HG02870 (cell line): ENCODE results near the gene PALD1.

Source experiments
- ATAC-seq: cut with Tn5 transposase; IDR thresholded peaks from one replicate; pipeline ENCODE4 v1.9.1; 2021; ENCODE audit warnings: mild to moderate bottlenecking, moderate library complexity; ENCODE audit not compliant: unreplicated experiment

Gene PALD1

DNA sequence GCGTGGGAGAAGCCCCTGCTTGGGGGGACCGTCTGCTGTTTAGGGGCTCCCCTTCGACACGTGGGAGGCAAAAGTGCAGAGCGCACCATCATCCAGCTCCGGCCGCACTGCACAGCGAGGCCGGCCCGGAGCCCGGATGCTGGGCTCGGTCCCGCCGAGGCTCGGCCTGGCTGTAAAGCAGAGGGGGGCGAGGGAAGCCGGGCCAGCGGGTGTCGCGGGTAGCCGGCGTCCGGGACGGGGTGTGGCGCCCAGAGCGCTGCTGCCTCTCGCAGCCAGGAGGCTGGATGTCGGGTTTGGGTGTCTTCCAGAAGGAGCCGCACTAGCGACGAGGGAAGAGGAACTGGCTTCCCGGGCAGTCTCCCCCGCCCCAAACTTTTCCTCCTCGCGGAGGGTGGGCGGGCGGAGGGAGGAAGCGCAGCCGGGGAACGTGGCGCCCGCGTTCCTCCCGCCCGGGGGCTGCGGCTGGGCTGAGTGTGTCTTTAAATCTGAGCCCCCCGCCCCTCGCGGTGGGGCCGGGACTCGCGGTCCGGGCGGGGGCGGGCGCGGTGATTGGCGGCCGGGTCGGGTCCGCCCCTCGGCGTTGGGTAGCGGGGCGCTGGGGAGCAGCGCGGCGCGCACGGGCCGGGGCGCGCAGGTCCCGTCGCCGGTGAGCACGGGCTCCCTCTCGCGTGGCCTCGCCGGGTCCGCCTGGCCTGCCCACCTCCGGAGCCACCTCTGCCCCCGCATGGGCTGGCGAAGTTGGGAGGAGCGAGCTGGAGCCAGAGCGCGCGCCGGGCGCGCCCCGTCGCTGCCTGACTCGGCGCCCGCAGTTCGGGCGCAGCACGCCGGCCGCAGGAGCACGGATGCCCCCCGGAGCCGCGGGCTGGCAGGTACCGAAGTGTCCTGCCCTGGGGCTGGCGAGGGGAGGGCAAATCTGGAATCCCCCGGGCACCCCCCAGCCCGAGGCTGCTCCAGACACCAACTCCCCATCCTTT lies at the start of gene PALD1:
TSS of gene PALD1 (plus strand) at position 577 of the 974 bp plus-strand sequence. CDS start 47,185 bp downstream, outside the sequence.
- ATAC-seq = no peak

DNA sequence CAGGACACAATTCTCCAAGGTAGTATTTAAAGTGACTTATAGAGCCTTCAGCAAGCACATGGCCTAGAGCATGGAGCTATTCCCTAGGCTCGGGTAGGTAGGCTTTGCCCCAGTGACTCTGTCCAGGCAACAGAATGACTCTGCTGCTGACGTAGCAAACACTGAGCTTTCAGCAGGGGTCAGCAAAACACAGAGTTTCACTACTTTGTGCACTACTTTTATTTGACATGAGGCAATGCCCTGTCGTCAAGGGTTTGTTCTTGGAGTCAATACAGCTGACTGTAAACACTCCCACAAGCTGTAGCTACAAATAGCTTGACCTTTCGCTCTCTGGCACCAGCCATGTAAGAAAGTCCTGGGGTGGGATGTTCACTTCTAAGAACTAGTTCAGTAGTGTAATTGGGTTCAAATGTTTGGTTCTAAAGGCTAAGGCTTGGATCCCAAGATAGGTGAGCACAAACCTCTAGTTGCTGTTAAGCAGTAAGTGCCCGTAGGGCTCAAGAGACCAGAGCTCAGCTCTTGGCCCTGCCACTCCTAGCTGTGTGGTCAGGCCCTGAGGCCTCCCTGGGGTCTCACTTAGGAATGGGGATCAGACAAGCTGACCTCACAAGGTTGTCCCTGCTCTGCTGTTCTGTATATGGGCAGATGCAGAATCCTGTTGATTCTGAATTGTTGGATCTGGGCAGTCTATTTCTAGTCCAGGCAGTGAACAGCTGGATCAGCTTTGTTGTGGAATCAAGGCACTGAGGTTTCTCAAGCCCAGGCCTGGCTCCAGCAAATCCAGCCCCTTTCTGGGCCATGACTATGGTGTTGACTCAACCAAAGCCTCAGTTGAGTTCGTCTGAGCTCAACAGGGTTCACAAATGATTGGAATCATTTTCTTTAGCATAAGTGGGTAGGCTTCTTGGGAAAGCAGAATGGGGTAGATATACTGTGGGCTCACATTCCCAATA lies 47.8 kb upstream of the PALD1 start:
- no peak for ATAC-seq

DNA sequence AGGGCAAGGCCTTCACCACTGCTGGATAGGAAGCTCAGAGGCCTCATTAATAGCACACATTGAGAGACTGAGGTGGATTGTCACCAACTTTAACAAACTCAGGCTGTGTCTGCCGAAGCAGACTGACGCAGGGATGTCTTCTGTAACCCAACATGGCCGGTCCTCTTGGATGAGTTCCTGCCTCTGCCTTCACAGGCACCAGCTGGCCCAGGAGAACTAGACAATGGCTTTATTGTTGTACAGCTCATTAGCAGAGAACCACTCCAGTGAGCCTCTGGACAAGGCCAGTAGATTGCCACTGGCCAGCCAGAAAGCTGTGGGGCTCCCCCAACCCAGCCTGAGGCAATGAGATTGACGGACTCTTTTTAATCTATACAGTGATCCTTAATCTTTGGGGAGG lies 46.5 kb upstream of the PALD1 start:
- ATAC-seq = no peak

DNA sequence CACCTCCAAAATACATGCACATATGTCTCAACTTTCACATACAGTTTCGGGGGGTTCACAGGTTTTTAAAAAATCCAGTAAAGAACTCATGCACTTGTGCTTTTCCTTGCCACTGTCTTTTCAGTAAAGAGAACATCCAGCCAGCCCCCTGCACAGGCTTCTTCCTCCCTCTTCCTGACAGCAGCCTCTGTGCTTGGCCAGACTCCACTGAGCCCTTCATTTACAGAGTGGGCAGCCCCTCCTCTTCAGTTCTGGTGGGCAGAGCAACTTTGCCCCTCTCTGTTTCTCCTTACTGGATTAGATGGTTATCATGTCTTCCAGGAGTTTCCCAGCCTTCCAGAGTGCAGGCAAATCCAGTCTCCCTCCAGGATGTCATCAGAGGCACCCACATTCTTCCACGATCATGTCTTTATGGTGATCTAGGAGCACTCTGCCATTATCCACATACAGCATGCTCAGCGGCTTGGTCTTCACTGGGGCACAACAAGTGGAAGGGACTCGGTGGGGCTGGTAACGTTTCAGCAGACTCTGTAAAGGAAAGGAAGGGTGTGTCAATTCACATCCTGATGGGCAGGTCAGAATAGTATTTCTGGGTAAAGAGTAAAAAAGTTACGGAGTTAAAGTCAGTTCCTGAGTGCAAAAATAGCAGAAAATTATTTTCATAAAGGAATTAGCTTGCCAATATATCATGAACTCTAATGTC lies 45.9 kb upstream of the PALD1 start:
- ATAC-seq = no peak

DNA sequence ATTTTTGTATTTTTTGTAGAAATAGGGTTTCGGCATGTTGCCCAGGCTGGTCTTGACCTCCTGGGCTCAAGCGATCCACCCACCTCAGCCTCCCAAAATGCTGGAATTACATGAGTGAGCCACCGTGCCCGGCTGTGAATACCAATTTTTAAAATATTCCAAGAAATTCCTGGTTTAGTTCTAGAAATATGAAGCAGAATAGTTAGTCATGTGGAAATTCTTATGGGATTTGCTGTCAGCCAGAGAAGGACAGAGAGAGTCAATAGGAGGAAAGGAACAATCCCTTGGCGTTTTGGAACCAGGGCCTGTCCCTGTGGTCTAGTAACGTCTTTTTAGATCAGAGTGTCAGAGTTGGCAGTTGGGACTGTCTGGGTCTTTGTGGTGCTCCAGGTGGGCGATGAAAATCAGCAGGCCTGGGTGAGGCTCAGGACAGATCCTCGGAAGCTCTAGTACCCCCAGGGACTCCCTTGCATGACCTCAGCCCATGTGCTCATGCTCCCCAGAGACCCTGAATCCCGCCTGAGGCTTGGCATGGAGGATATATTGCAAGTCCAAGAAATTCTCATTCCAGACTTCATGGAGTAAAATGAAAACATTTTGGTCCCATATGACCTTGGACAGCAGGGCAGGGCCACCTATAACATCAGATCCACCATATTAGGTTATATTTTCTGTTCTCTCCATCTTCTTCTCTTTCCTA lies 44.8 kb upstream of the PALD1 start:
- no peak for ATAC-seq

DNA sequence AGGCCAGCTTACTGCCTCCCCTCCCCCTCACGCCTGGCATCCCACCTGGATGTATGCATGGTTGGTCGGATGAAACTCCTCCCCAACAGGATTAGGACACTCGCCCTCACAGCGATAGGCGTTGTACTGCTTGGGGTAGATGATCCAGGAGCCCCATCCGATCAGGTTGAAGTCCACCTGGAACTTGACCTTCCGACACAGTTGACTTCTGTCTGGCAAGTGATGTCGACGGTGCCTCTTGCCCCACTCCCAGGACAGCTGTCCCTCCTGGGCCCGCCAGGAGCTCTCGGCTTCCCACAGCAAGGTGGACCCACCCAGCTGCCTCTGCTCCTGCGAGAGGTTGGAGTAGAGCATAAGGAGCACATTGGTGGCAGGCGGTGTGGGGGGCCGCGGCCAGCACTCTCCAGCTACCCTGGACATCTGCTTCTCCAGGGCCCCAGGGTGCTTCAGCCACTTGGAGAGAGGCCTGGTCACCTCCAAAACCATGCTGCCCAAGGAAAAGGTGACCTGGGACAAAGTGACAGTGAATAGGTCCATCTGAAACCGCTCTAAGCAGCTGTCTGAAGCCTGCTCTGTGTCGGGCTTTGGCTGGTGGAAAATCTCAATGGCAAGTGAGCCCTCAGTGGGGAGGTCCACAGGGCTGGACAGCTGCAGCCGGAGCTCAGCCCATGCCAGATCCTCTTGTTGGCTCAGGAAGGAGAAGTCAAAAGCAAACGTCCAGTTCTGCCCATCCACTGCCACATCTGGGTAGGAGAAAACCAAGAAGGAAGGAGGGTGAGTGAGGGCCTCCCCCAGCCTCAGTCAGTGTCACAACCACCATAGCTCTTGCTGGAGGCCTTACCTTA lies 43.1 kb upstream of the PALD1 start:
- ATAC-seq = no peak

DNA sequence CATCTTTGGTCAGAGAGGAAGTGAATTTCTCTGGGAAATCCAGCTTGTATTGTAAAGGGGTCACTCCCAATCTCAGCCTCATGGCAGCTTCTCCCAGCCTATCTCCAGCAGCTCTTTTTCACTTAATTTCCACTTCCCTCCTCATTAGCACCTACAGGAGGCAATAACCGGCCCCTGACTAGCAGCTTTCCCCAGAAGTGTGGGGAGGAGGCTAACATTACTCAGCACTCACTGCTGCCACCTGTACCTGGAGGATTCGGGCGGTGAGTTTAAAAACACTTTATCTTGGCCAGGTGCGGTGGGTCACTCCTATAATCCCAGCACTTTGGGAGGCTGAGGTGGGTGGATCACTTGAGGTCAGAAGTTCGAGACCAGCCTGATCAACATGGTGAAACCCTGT lies 40.8 kb upstream of the PALD1 start:
- no peak for ATAC-seq

DNA sequence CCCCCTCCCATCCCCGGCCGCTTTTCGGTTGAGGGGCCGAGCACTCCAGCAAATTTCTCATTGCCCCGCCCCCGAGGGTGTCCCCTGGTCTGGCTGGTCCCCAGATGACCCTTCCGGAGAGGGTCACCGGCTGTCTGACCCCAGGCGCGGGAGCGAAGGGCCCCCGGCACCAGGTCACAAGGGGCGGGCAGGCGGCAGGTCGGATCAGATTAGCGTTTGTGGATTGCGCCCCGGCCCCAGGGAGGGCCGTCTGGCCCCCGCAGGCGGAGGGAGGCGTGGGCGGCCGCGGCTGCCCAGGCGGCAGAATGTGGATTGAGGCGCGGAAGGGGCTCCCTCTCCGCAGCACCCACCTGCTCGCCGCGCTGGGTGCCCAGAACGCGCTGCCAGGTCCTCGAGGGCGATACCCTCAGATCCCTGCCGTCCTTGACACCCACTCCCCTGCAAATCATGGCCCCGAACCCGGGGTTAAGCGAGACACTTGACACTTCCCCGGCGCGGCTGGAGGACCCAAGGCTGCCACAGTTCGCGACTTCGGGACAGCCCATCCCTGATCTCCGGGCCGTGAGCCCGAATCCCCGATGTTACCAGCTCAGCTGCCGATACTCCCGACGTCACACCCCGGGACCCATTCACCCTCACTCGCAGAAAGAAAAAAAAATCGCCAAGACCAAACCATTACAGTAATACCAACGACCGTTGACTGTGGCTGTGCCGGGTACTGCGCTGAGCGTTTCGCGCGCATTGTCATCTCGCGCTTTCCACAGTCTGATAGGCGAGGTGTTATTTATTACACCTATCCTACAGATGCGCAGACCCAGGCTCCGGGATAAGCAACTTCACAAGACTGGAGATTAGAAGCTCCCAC lies 38.0 kb upstream of the PALD1 start:
- ATAC-seq = no peak

DNA sequence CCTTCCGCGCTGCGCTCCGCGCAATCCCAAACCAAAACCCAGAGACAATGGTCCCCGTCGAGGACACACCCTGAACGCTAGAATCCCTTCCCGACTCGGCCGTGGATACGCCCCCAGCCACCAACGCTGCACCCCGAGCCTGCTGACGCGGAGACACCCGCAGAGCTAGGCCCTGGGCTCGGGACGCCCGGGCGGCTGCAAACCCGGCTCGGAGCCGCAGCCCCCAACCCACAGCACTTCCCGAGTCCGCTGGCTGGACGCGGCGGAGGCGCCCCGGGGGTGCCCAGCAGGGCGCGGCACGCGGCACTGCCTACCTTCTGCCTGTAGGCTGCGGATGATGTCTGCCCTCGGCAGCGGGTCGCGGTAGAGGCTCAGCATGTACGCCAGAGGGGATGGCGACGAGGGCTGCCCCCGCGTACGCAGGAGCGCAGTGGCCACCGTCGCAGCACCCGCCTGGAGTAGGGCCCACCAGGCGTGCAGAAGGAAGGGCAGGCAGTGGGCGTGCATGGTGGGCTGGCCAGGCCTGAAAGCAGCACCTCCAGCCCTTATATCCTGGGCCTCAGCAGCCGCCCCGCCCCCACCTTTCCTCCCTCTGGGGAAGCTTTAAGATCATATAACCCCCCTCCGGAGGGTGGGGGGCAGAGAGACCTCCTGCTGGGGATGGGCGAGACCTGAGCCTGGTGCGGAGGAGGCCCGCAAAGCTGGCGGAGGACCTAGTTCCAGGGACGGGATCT lies 37.2 kb upstream of the PALD1 start, which contains the start of gene NODAL:
TSS of gene NODAL (minus strand) at position 521 of the 734 bp plus-strand sequence. CDS start at position 507, 14 bp downstream.
- ATAC-seq = no peak

DNA sequence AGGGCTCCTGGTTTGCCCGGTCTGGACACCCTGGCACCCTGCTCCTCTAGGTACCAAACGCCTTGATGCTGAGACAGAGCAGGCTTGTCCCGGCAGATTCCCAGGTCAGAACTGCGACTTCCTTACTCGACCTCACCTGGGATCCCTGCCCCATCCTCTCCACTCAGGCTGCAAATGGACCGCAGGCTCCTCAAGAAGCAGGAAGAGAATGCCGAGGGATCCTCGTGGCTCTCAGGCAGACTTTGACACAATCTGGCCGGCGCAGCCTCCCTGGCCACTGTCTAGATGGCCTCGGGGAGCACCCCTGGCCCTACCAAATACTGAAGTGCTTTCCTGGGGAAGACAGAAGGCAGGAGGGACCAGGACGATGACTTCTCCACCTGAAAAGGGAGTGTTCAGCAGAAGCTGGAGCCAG lies 36.7 kb upstream of the PALD1 start:
- no peak for ATAC-seq

DNA sequence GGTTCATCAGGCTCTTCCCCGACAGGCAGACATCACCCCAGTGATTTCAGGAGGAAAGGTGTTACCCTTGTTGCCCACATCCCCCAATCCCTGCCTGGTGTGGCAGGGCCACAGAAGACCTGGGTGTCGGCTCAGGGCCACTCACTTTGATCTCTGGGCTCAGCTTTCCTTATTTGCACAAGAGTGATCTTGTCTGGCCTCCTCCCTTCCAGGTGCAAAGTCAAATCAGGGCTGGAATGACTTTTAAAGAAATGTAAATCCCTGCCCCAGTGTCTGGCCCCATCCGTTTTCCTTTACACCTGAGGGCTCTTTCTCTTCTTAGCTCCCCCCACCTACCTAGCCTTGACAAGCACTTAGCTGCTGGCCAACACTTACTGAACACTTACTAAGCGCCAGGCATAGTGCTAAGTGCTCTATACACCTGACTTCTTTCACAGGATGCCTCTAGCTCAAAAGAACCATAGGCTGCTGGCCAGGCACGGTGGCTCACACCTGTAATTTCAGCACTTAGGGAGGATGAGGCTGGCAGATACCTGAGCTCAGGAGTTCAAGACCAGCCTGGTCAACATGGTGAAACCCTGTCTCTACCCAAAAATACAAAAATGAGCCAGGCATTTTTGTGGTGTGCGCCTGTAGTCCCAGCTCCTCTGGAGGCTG lies 36.1 kb upstream of the PALD1 start:
- ATAC-seq = no peak

DNA sequence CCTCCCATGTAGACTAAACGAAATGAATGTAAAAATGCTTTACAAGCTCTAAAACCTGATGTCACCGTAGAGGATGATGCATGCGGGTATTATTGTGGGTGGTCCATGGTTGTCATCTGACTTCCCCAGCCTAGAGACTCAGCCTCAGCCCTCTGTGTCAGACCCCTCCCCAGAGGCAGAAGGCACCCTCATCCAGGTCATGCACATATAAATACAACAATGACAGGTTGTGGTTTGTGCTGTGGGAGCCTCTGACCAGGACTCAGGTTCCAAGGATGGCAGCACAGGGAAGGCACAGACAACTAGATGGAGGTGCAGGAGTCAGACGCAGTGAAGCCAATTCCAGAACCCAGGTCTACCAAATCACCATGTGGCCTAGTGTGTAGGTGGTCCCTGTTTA lies 33.8 kb upstream of the PALD1 start:
- no peak for ATAC-seq

DNA sequence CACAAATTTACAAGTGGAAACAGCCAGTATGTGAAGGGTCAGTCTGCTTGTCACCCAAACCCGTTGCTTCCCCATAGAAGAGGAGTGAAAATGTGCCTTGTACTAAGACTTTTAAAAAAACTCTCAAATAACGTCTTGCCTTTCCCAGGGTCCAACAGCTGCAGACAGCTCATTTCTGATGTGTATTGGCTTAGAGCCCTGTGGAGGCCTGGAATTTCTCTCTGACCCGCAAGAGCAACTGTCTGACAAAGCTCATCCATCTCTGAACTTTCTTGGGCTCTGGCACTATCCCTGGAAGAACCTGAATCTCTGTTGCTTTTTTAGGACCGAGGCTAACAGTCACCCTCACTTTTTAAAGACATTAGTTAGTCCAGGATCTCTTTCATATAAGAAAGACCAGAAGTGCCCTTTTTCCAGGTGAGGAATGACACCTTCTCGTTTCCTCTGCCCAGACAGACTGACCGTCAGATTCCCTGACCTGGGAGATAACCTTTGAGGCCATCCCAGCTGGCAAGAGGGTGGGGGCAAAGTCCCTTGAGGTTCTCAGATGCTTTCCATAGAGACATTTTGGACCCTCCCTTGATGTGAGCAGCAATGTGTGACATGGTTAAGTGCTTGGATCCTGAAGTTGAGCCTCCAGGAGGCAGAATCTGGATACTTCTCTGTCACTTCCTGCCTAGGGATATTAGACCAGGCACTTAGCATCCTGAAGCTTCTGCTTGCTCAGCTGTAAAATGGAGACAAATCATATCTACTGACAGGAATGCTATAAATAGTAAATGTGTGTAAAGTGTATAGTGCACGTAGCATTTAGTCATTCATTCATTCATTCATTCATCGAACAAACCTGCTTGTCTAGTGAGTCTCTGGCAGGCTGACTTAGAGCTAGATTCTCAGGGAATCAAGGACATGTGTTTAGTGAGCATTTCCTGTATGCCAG lies 32.6 kb upstream of the PALD1 start:
- no peak for ATAC-seq

DNA sequence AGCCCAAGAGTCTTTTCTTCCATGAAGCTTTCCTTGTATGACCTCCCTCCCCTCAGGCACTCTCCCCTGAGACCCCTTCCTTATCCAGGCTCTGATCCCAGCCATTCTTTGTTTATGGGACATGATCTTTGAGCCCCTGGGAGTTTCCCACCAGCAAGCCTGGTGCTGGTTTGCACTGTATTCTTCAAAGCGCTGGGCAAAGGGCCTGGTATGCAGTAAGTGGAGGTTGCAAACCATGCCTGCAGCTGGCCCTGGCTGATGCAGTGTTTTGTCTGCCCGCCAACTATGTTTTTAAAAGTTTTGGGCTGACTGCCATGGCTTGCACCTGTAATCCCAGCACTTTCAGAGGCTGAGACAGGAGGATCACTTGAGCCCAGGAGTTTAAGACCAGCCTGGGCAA lies 30.3 kb upstream of the PALD1 start:
- ATAC-seq = no peak

DNA sequence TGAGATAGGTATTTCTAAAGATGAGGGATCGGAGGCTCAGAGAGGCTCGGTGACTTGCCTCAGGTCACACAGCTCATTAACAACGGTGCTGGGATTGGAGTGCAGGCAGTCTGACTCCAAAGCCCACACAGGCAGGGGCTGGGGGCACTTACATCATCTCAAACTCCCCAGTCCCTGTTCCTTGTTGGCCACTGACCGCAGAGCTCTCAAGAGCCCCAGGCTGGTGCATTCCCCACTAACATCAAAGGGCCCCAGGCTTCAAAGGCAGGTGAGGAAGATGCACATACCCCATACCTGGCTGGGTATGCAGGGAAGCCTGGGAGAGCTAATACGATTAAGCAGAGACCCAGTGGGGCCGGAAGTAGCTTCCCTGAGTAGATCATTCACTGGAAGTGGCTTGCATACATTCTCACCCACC lies 23.3 kb upstream of the PALD1 start:
- no peak for ATAC-seq

DNA sequence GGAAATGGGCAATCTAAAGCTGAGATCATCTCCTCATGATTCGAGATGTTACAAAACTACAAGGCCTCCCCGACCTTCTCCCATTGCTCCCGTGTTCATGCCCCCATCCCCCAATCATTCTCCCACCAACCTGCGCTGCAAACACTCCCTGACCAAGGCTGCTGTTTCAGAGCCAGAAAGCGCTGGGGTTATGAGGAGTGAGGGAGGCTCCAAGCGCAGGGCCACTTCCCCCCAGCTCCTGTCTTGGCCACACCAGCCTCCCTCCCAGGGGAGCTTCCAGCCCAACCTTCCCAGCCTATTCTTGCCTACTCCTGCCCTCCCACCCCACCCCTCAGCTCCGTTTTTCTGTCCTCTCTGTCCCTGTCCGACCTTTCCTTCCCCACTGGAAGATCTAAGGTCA lies 22.4 kb upstream of the PALD1 start:
- no peak for ATAC-seq
